OCI-LY7 (cell line): Measurements from ENCODE around the gene RAB3D. TPM values are rescaled to one million over a fixed set of nuclear protein-coding genes. Genes with fewer than 3 reads are reported as not detected.

Experiments
- BruUV-seq: library from RNA; stranded (reverse); fragments of 400-500 nt; replicated peaks from 2 replicates; lab custom pipeline; 2021; lab: Mats Ljungman, UMichigan
- CTCF ChIA-PET: fragments of 300-600 bp; sonication (Branson Sonifier 250); formaldehyde crosslinking; loops from one replicate; lab custom pipeline; 2022; ENCODE audit warnings: antibody characterized with exemption; ENCODE audit not compliant: unreplicated experiment; lab: Charles Lee
- POLR2A ChIA-PET: fragments of 300-600 bp; sonication (Branson Sonifier 250); formaldehyde crosslinking; loops from one replicate; lab custom pipeline; 2022; ENCODE audit warnings: antibody characterized with exemption; lab: Charles Lee
- DNase-seq: peaks from one replicate; pipeline ENCODE4 v3.0.0-alpha.2; 2015; ENCODE audit warnings: low spot score
- H2AFZ ChIP-seq: fragments of 200-600 bp; sonication (generic), shearing (Covaris generic); 2 replicates; pipeline ENCODE4 v1.6.1; 2014; ENCODE audit warnings: mild to moderate bottlenecking, antibody characterized with exemption, low read length, moderate library complexity
- H3K27ac ChIP-seq: fragments of 200-600 bp; sonication (generic); 2 replicates; pipeline ENCODE4 v1.5.1; 2014; ENCODE audit warnings: mixed run types, low read depth, mild to moderate bottlenecking, moderate library complexity, low read length, inconsistent platforms; ENCODE audit not compliant: poor library complexity, severe bottlenecking
- H3K36me3 ChIP-seq: fragments of 200-600 bp; sonication (generic); 2 replicates; pipeline ENCODE4 v1.6.1; 2014; ENCODE audit warnings: mild to moderate bottlenecking, antibody characterized with exemption, low read length, moderate library complexity, mixed read lengths; ENCODE audit not compliant: insufficient read depth
- H3K4me1 ChIP-seq: fragments of 200-600 bp; sonication (generic); 2 replicates; pipeline ENCODE4 v1.5.1; 2014; ENCODE audit warnings: mild to moderate bottlenecking, low read length; ENCODE audit not compliant: insufficient read depth, poor library complexity, severe bottlenecking
- H3K4me2 ChIP-seq: fragments of 200-600 bp; sonication (generic); 2 replicates; pipeline ENCODE4 v1.6.1; 2014; ENCODE audit warnings: mild to moderate bottlenecking, low read length
- H3K4me3 ChIP-seq: fragments of 200-600 bp; sonication (generic); 2 replicates; pipeline ENCODE4 v1.5.1; 2014; ENCODE audit warnings: mild to moderate bottlenecking, low read depth, low read length; ENCODE audit not compliant: poor library complexity, severe bottlenecking
- H3K79me2 ChIP-seq: fragments of 200-600 bp; sonication (generic); 2 replicates; pipeline ENCODE4 v1.6.1; 2016; ENCODE audit warnings: low read depth, mild to moderate bottlenecking, low read length, moderate library complexity, mixed read lengths; ENCODE audit not compliant: insufficient read depth
- H3K9me2 ChIP-seq: fragments of 200-600 bp; sonication (generic); 2 replicates; pipeline ENCODE4 v1.6.1; 2016; ENCODE audit warnings: mild to moderate bottlenecking, low read length, mixed read lengths; ENCODE audit not compliant: insufficient read depth
- H3K9me3 ChIP-seq: fragments of 200-600 bp; sonication (generic); 2 replicates; pipeline ENCODE4 v1.6.1; 2014; ENCODE audit warnings: mild to moderate bottlenecking, mixed run types, low read length, mixed read lengths
- H4K20me1 ChIP-seq: fragments of 200-600 bp; sonication (generic); 2 replicates; pipeline ENCODE4 v1.6.1; 2014; ENCODE audit warnings: mild to moderate bottlenecking, antibody characterized with exemption, low read length, moderate library complexity, mixed read lengths; ENCODE audit not compliant: insufficient read depth
- EZH2phosphoT487 ChIP-seq: fragments of 200-600 bp; sonication (generic); IDR thresholded peaks from 2 replicates; pipeline ENCODE4 v1.6.1; 2018; ENCODE audit warnings: low read depth, borderline replicate concordance, mild to moderate bottlenecking, mixed run types, antibody characterized with exemption, low read length, moderate library complexity, mixed read lengths
- intact Hi-C: fragments of 100-400 bp; cut with micrococcal nuclease; formaldehyde crosslinking; loops from one replicate; pipeline ENCODE4 v1.10.0; 2022; ENCODE audit not compliant: unreplicated experiment
- total RNA-seq, 2 experiments: library from RNA; depleted of rRNA in 1 of 2; stranded (reverse); fragments of >200 nt in 1 of 2; shearing (Covaris generic) in 1 of 2; gene quantifications; 2 replicates each; pipeline ENCODE4 v1.2.3, GENCODE V29; 2014 to 2022
- TF ChIP-seq, protein P1 (sequence below): fragments of 200-600 bp; sonication (generic); conservative IDR thresholded peaks from 2 replicates; pipeline ENCODE4 v1.5.1; 2014; ENCODE audit warnings: mild to moderate bottlenecking, antibody characterized with exemption, low read length, moderate library complexity, mixed read lengths

The RAB3D gene
- total RNA-seq, 2 experiments from 2014 or later = 1.9 to 8.4 TPM

DNA sequence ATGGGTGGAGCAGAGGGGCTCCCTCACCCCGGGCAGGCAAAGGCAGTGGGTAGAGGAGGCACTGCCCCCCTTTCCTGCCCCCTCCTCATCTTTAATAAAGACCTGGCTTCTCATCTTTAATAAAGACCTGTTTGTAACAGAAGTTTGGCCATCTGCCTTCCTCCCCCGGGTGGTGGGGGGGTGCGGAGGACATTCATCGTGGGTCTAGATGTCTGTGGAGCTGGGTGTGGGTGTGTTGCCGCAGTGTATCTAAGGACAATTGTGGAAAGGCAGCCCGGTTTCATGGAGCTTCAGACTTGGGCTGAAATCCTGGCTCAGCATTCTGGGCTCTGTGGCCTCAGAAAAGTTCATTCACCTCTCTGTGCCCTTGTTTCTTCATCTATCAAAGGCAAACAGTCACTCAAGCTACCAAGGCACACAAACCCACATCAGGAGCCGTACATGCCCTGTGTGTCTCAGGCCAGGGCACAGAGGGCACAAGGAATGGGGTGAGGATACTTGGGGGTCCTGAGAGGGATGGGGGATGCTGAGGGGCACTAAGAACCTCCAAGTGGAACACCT is 26.2 kb upstream of the RAB3D start:
- H4K20me1 ChIP-seq = no peaks in the 10 kb centered on the region
- no peak overlapping the region for H3K4me2 ChIP-seq
- BruUV-seq = no TSS peak
- no peak overlapping the region for H2AFZ ChIP-seq
- no peaks in the 10 kb centered on the region for H3K79me2 ChIP-seq
- intact Hi-C loops = no loop called here
- H3K4me3 ChIP-seq = no peak overlapping the region
- no peak for TF ChIP-seq EZH2phosphoT487
- no peaks in the 10 kb centered on the region for H3K9me2 ChIP-seq
- POLR2A ChIA-PET = interaction anchor here (0.6 kb wide), 1 partner anchor 75 kb away, joined by 3 read pairs; no protein-coding TSS in a partner anchor
- no peaks in the 10 kb centered on the region for H3K9me3 ChIP-seq
- no peak for DNase-seq
- no peaks in the 10 kb centered on the region for H3K4me1 ChIP-seq
- CTCF ChIA-PET = no interaction called here
- no peak overlapping the region for H3K27ac ChIP-seq
- H3K36me3 ChIP-seq = peaks cover 5% of the 10 kb centered on the region

DNA sequence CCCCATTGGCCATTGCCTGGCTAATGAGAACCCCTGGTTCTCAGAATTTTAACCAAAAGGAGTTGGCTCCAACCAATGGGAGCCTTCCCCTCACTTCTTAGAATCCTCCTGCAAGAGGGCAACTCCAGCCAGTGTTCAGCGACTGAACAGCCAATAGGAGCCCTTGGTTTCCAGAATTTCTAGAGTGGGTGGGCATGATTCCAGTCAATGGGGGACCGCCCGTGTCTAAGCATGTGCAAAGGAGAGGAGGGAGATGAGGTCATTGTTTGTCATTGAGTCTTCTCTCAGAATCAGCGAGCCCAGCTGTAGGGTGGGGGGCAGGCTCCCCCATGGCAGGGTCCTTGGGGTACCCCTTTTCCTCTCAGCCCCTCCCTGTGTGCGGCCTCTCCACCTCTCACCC is 25.5 kb upstream of the RAB3D start:
- Histone ChIP-seq H3K79me2 (no peaks in the 10 kb centered on the region), H3K4me2 (no peak overlapping the region), H3K4me1 (no peaks in the 10 kb centered on the region), H3K27ac (no peak overlapping the region), H3K9me2 (no peaks in the 10 kb centered on the region), H3K4me3 (no peak overlapping the region), H2AFZ (no peak overlapping the region), H4K20me1 (no peaks in the 10 kb centered on the region), H3K36me3 (peaks cover 5% of the 10 kb centered on the region), H3K9me3 (no peaks in the 10 kb centered on the region)
- ChIA-PET POLR2A (no interaction called here), CTCF (no interaction called here)
- no TSS peak for BruUV-seq
- no peak for DNase-seq
- intact Hi-C loops = no loop called here
- no peak for TF ChIP-seq EZH2phosphoT487
- TF ChIP-seq, protein P1, sequence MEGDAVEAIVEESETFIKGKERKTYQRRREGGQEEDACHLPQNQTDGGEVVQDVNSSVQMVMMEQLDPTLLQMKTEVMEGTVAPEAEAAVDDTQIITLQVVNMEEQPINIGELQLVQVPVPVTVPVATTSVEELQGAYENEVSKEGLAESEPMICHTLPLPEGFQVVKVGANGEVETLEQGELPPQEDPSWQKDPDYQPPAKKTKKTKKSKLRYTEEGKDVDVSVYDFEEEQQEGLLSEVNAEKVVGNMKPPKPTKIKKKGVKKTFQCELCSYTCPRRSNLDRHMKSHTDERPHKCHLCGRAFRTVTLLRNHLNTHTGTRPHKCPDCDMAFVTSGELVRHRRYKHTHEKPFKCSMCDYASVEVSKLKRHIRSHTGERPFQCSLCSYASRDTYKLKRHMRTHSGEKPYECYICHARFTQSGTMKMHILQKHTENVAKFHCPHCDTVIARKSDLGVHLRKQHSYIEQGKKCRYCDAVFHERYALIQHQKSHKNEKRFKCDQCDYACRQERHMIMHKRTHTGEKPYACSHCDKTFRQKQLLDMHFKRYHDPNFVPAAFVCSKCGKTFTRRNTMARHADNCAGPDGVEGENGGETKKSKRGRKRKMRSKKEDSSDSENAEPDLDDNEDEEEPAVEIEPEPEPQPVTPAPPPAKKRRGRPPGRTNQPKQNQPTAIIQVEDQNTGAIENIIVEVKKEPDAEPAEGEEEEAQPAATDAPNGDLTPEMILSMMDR = no peak

DNA sequence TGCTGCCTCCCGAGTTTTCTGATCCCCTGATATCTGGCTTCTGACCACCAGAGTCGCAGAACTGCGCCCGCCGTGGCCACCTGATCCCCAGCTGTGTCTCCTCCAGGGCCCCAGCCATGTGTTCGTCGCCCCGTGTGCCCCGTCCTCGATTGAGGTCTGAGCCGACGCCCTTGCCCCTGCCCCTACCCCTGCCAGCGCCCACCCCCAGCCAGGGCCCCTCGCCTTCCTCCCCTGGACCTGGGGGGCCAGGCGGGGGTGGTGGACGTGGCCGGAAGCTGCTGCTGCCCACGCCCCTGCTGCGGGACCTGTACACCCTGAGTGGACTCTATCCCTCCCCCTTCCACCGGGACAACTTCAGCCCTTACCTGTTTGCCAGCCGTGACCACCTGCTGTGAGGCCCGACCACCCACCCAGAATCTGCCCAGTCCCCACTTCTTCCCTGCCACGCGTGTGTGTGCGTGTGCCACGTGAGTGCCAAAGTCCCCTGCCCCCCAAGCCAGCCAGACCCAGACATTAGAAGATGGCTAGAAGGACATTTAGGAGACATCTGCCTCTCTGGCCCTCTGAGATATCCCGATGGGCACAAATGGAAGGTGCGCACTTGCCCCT is 24.9 kb upstream of the RAB3D start:
- H3K9me3 ChIP-seq = no peaks in the 10 kb centered on the region
- H2AFZ ChIP-seq = no peak overlapping the region
- ChIA-PET POLR2A (no interaction called here), CTCF (no interaction called here)
- no peak overlapping the region for H3K4me2 ChIP-seq
- H3K27ac ChIP-seq = no peak overlapping the region
- H3K9me2 ChIP-seq = no peaks in the 10 kb centered on the region
- H3K4me3 ChIP-seq = no peak overlapping the region
- H3K36me3 ChIP-seq = peaks cover 5% of the 10 kb centered on the region
- DNase-seq = no peak
- TF ChIP-seq, protein P1 = no peak
- no peak for TF ChIP-seq EZH2phosphoT487
- H4K20me1 ChIP-seq = no peaks in the 10 kb centered on the region
- H3K4me1 ChIP-seq = no peaks in the 10 kb centered on the region
- intact Hi-C loops = no loop called here
- no peaks in the 10 kb centered on the region for H3K79me2 ChIP-seq
- no TSS peak for BruUV-seq
